Stimulated activated CD4-positive, alpha-beta T cell treated with anti-CD3 and anti-CD28 coated beads, TNF-alpha, amount 100 ng/mL, for 4 hours (primary cell): ENCODE results near the gene FUT8.

Source experiments
- DNase-seq, 3 experiments: peaks; one replicate each; pipeline ENCODE4 v3.0.0-alpha.2; 2020; ENCODE audit warnings: low read depth in 3 of 3

The FUT8 gene

DNA sequence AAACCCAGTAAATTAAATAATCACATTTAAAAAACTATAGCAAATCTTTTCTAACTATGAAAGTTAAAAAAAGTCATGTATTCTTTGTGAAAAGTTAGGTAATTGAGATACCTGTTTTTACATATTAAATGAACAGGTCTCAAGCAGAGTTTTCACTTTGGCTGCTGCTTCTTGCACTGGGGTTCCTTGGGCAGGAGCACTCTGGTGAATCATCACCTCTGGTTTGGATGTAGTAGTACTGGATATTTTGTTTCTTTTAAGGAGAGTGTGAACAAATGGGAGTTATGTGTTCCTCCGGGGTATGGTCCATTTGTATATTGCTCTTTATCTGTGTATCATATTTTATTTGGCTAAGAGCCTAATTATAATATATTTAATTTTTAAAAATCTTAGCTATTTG is 82.7 kb downstream of the FUT8 start:
- DNase-seq, result no peak

DNA sequence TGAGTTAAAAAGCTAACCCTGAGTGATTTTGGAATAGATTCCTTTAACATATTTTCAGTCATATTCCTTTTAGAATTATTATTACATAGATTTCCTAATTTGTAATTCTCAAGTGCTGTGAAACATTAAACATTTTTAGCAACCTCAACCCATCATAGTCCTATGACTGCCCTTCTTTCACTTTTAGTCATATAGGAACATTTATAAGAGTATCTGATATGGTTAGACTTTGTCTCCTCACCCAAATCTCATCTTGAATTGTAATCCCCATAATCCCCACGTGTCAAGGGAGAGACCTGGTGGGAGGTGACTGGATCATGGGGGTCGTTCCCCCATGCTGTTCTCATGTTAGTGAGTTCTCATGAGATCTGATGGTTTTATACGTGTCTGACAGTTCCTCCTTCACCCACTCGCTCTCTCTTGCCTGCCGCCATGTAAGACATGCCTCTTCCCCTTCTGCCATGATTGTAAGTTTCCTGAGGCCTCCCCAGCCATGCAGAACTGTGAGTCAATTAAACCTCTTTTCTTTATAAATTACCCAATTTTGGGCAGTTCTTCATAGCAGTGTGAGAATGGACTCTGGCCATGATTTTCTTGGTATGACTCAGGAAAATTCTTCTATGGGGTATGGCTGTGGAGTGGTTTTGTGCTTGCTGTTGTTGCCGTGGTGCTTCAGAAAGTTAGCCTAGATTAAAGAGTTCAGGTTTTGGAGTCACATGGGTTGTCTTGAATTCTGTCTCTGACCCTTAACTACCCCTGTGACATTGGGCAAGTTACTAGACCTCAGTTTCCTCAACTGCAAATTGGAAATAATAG is 83.9 kb downstream of the FUT8 start:
- DNase-seq, result no peak

DNA sequence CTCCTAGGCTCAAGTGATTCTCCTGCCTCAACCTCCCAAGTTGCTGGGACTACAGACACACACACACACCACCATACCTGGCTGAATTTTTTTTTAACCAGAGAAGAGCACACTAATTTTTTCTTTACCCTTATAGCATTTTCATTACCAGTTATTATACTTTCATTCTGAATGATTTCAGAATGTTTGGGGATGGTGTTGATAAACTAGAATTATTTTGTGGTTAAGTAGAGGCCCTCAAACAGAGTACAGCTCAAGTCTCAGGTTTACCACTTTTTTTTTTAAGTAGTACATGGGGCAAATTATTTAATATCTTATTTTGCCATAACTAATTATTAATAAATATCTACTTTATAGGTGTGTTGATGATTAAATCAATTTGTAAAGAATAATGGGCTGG is 86.6 kb downstream of the FUT8 start:
- no peak for DNase-seq

DNA sequence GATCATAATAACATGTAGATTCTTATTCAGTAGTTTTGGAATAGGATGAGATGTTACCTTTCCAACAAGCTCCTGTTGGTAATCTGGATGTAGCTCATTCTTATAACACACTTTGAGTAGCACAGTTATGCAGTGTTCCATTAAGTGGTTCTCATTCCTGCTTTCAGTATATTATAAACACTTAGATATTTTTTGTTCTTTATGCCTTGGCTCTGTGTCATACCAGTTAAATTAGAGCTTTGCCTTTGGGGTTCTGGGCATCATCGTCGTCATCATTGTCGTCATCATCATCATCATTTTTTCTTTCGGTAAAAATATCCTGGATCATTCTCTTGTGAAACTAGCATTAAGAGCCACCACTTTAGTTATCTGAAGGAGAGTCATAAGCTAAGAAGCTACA is 87.5 kb downstream of the FUT8 start:
- no peak for DNase-seq

DNA sequence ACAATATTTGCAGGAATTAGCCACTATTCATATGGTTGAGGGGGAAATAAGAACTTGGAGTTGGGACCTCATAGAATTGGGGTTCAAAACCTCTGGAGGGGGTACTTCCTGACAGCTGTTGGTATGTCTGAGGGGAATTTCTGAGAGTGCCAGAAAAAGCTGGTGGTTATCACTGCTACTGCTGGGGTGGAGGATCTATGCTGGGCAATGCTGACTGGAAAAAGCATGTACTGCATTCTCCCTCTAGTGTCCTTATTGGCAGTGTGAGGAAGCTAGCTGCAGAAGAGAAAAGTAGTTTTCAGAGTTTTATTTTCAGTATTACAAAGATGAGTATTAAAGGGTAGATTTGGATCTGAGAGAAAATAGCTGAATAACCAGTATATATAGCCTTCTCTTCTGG is 88.8 kb downstream of the FUT8 start:
- no peak for DNase-seq

DNA sequence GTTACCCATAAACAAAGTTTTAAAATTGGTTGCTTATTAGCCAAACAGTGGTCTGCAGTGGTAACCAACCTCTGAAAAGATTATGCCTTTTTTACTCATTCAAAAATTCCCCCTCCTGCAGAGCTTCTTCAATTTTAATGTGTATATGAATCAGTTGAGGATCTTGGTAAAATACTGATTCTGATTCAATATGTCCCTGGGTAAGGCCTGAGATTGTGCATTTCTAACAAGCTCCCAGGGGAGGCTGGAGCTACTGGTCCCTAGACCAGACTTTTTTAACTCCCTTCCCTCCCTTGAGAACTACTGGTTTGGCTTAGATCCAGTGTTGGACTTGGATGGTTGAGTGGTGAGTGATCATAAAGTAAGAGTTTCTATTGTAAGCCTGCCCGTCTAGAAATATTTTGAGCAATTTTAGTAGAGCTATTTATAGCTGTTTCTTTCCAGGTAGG is 90.2 kb downstream of the FUT8 start:
- DNase-seq, result no peak

DNA sequence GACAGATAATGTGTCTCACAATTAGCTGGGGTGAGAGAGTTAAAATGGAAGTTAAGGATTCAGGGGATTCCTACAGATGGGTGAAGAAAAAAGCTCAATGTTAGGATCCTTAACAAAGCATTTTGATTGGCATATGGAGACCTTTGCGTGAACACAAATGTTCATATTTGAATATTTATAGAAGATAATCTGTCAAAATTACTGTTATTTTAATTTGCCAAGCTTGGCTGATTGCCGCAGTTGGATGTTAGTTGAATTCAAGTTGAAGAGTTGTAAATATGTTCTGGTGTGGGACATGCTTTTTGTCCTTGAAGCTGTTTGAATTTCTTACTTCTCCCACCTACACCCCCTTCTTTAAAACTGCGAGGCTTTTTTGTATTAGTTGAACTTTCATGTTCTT is 91.2 kb downstream of the FUT8 start:
- DNase-seq, result no peak

DNA sequence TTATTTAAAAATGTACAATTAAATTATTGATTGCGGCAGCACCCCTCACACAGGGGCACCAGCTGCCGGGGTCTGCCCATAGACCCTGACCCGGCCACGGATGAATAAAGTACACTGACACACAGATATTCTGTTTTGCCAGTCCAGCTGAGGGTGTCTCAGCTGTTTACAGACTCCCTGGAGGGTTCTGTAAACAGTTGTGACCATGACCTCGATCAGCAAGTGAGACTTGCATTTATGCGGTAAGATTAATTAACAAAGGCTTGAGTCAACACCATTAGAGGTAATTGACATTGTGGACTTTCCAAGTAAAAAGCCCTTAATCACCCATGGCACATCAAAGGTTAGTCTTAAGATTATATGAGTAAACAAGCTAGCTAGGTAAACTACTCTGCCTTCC is 94.3 kb downstream of the FUT8 start:
- DNase-seq, result no peak

DNA sequence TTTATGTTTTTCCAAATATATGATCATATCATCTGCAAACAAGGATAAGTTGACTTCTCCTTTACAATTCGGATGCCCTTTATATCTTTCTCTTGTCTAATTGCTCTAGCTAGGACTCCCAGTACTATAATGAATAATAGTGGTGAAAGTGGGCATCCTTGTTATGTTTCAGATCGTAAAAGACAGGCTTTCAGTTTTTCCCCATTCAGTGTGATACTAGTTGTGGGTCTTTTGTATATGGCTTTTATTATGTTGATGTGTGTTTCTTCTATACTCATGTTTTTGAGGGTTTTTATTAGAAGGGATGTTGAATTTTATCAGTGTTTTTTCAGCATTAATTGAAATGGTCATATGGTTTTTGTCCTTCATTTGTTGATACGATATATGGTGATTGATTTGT is 97.3 kb downstream of the FUT8 start:
- no peak for DNase-seq

DNA sequence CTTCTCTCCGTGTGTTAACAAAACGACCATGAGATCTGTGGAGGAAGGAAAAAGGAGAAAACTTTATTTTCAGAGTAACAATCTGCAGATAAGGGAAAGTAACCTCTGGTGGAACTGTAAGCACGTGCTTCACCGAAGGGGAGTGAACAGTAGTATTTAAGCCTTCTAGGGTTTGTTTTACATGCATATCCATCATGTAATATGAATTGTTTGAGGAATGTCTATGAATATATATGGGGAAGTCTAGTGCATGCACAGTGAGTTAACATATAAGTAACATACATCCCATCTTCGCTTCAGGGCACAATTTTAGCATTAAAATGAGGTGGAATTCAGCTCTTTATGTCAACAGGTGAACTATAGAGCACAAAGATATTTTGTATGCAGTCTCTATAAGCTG is 101.1 kb downstream of the FUT8 start:
- no peak for DNase-seq

DNA sequence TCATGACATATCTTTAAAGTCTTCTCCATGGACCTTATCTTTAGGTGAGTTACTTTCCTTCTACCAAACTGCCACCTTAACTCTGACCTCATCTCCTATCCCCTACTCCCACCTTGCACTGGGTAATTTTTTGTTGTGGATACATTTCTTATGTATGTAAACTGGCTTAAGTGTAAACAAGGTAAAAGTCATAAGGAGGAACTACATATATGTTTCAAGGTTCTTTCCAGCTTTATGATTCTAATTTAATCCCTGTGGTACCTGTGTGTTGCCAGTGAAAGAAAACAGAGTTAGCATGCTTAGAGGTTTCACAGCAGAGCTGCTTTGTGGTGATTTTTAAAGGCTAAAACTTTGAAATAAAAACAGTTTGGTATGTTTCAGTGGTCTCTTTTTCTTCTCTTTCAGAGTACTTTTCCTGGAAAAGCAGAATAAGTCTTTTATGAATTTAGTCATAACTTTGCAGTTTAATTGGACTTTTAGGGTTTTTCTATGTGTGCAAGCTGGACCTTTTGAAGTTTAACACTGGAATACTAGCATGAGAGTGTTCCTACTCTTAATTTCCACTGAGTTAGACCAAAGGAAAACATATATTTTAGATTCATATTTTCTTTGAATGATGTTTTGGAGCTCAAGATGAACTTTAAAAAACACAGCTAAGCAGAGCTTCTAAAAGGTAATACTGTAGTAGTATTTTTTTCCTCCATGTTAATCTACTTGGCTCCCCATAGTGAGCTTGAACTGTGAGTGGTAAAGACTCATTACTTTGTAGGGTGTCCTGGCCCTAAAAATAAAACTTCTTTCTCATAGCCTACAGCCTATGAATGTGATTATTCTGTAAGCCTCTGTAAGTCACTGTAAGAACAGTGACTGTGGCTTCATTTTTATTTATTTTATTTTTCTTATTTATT is 105.4 kb downstream of the FUT8 start:
- DNase-seq, result no peak

DNA sequence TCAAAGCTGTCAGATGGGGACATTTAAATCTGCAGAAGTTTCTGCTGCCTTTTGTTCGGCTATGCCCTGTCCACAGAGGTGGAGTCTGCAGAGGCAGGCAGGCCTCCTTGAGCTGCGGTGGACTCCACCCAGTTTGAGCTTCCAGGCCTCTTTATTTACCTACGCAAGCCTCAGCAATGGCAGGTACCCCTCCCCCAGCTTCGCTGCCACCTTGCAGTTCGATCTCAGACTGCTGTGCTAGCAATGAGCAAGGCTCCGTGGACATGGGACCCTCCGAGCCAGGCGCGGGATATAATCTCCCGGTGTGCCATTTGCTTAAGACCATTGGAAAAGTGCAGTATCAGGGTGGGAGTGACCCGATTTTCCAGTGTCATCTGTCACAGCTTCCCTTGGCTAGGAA is 115.5 kb downstream of the FUT8 start:
- no peak for DNase-seq

DNA sequence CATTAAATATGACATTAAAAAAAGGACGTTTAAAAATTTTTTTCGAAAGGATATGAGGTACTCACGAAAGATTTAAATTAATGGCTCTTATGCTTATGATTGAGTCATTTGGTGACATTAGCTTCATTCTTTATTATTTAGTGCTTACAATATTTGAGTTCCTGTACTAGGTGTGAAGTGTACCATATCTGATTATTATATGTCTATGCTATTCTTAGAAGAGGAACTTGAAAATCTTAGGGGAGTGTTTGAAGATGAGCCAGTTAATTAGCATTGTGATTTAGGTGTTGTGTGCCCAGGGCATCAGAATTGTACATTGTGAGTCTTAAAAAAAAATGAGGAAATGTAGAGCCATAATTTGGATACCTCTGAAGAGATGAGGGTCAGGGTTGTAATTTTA is 118.6 kb downstream of the FUT8 start:
- no peak for DNase-seq

DNA sequence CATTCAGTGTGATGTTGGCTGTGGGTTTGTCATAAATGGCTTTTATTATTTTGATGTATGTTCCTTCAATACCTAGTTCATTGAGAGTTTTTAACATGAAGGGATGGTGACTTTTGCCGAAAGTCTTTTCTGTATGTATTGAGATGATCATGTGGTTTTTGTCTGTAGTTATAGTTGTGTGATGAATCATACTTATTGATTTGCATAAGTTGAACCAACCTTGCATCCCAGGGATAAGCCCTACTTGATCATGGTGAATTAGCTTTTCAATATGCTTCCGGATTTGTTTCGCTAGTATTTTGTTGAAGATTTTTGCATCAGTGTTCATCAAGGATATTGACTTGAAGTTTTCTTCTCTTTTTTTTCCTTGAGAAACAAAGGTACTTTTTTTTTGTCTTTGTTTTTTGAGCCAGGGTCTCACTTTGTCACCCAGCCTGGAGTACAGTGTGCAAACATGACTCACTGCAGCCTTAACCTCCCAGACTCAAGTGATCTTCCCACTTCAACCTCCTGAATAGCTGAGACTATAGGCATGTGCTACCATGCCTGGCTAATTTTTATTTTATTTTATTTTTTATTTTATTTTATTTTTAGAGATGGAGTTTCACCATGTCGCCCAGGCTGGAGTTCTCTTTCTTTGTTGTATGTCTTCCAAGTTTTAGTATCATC is 121.3 kb downstream of the FUT8 start:
- DNase-seq, result no peak

DNA sequence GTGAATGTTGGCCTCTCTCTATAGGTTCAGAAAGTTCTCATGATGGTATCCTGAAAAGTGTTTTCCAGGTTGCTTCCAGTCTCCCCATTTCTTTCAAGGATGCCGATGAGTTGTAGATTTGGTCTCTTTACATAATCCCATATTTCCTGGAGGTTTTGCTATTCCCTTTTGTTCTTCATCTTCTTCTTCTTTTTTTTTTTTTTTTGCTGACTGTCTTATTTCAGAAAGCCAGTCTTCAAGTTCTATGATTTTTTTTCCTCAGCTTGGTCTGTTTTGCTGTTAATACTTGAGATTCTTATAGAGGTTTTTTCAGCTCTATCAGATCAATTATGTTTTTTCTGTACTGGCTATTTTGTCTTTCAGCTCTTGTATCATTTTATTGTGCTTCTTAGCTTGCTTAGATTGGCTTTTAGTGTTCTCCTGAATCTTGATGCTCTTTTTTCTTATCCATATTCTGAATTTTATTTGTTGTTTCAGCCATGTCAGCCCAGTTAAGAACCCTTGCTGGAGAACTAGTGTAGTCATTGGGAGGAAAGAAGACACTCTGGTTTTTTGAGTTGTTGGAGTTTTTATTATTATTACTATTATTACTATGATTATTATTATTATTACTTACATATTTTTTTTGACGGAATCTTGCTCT is 124.4 kb downstream of the FUT8 start:
- DNase-seq, result no peak

DNA sequence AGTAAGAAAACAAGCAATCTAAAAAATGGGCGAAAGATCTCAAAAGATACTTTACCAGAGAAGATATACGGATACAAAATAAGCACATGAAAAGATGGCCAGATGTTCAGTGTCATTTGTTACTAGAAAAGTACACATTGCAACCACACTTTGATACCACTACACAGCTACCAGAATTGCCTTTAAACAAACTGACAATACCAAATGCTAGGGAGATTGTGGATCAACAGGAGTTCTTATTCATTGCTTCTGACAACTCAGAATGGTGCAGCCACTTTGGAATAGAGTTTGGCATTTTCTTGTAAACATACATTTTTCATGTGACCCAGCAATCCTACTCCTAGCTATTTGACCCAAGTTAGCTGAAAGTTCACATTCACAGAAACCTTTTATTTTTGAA is 136.3 kb downstream of the FUT8 start:
- DNase-seq, result no peak

DNA sequence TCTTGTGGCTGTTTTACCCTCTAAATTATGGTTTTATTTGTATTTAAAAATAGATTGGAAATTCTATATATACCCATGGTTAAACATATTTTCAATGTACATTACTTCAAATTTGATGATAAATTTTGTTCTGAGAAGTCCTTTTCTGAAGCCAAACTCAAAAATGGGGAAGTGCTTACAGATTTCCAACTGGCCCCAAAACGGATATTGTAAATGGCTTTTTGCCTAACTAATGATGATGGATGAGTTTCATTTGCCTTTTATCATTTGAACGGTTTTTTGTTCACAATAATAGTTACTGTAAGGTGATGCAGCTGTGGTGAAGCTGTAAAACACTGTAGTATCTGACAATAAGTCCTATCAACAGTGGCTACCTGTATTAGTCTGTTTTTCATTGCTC is 136.9 kb downstream of the FUT8 start:
- no peak for DNase-seq

DNA sequence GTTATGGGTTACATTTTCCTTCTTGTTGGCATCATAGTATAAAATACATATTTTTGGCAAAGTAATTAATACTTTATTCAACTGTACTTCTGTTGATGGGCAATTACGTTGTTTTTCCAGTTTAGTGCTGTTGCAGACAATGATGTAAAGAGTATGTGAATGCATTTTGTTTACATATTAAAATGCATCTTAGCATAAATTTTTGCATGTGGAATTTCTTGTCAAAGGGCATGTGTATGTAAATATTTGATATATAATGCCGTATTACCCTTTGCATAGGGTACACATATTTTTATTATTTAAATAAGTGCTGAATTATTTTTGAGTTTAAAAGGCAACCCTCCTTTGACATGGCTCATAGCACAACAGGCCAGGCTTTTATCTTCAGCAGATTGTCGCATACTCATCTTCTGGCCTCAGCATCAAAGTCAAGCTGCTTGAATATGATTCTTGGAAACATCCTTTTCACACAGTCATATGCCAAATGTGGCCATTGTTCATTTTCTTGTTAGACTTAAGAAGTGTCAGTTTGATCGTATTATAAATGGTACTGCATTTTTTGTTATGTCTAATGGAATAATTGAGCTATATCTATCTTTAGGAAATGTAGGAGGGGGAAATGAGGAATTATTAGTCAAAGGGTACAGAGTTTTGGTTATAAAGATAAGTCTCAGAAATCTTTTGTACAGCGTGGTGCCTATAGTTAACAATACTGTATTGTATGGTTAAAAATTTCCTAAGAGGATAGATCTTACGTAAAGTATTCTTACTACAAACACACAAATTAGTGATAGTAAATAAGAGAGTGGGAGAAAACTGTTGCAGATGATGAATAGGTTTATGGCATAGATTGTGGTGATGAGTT is 138.5 kb downstream of the FUT8 start:
- DNase-seq, result no peak

DNA sequence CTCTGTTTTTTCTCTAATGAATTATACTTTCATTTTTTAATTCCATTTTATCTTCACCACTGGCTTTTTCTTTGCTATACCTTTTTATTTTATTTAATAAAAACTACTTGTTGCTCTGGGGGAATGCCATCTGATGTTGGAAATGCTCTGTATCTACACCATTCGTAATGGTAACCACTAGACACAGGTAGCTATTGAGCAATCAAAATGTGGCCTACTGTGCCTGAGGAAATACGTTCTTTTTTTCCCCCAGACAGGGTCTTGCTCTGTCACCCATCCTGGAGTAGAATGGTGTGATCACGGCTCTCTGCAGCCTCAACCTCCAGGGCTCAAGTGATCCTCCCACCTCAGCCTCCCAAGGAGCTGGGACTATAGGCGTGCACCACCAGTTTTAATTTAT is 140.2 kb downstream of the FUT8 start:
- DNase-seq, result no peak

DNA sequence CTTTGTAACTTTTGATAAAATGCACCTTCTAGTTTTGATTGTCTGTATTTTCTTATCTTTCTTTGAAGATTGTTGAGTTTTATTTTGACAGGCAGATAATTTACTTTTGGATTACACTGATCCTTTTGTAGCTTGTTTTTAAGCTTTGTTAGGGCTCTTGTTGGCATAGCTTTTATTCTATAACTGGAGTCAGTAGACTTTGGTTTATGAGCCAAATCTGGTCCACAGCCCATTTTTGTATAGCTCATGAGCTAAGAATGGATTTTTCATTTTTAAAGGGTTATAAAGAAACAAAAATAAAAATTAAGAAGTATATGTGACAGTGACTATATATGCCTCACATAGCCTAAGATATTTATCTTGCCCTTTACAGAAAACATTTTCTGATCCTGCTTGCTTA is 142.3 kb downstream of the FUT8 start:
- no peak for DNase-seq

DNA sequence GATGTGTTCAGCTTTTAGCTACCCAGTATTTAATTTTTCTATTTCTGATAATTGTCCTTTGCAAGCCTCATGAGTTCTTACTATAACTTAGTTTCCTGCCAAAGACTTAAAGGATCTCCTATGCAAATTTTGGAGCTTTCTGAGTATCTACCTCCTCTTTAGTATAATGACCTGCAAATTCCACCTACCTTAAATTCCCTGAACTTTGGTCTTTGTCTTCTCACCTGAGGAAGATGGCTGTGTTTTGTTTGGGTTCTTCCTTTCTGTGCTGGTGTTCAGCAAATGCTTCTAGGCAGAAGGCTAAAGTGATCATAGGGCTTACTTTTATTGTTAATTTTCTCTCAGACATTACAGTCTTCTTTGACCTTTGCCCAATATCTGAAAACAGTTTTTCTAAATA is 142.8 kb downstream of the FUT8 start:
- no peak for DNase-seq
